Endothelial cell of umbilical vein (primary cell): Measurements from ENCODE around the gene SLC37A1. TPM values are rescaled to one million over a fixed set of nuclear protein-coding genes. Genes with fewer than 3 reads are reported as not detected.

Experiments
- BruUV-seq: library from RNA; stranded (reverse); fragments of 400-500 nt; replicated peaks from 2 replicates; lab custom pipeline; 2021; lab: Mats Ljungman, UMichigan
- CTCF ChIA-PET: fragments of 300-600, 350-600 bp; sonication (Branson Sonifier 250); formaldehyde crosslinking; loops from one replicate; lab custom pipeline; 2021; ENCODE audit warnings: antibody characterized with exemption, inconsistent platforms; lab: Charles Lee
- POLR2A ChIA-PET: fragments of 300-600, 350-600 bp; sonication (Branson Sonifier 250); formaldehyde crosslinking; loops from one replicate; lab custom pipeline; 2021; ENCODE audit warnings: antibody characterized with exemption, inconsistent platforms; lab: Charles Lee
- DNase-seq: peaks from one replicate; pipeline ENCODE4 v3.0.0-alpha.2; 2011; ENCODE audit warnings: low read depth, low spot score
- FAIRE-seq: peaks from 2 replicates; lab custom pipeline; 2011; peaks lifted over from hg19 to GRCh38; lab: Jason Lieb, UNC
- H2AFZ ChIP-seq: 2 replicates; pipeline ENCODE4 v1.6.0; 2012; ENCODE audit warnings: low read depth, low read length, control low read depth, inconsistent platforms
- H3K27ac ChIP-seq: 2 replicates; pipeline ENCODE4 v1.5.1; 2011; ENCODE audit warnings: low read depth, mild to moderate bottlenecking, control low read depth, low read length, moderate library complexity; ENCODE audit not compliant: insufficient read depth
- H3K27me3 ChIP-seq, 2 experiments: 2 replicates each; pipeline versions ENCODE4 v1.6.0 to v1.6.1; 2011; ENCODE audit warnings: low read length in 2 of 2, mixed read lengths in 1 of 2; ENCODE audit not compliant: control insufficient read depth in 2 of 2, insufficient read depth in 2 of 2
- H3K36me3 ChIP-seq, 2 experiments: 2 replicates in 1 of 2; 3 replicates in 1 of 2; pipeline ENCODE4 v1.5.1; 2011; ENCODE audit warnings: low read length in 2 of 2, mild to moderate bottlenecking in 1 of 2, moderate library complexity in 1 of 2; ENCODE audit not compliant: control insufficient read depth in 2 of 2, insufficient read depth in 2 of 2; ENCODE audit errors: extremely low read depth in 1 of 2
- H3K4me1 ChIP-seq: 3 replicates; pipeline ENCODE4 v1.5.1; 2011; ENCODE audit warnings: mild to moderate bottlenecking, low read length; ENCODE audit not compliant: control insufficient read depth, insufficient read depth; ENCODE audit errors: extremely low read depth
- H3K4me2 ChIP-seq: 2 replicates; pipeline ENCODE4 v1.6.1; 2011; ENCODE audit warnings: low read length, control low read depth, mixed read lengths; ENCODE audit not compliant: insufficient read depth
- H3K4me3 ChIP-seq, 3 experiments: fragments of 200-600 bp in 1 of 3; sonication (generic), shearing (Covaris generic) in 1 of 3; replicated peaks in 1 of 3; 2 replicates each; pipeline ENCODE4 v1.5.1; 2011 to 2016; ENCODE audit warnings: control low read depth in 3 of 3, low read length in 3 of 3, mild to moderate bottlenecking in 2 of 3, inconsistent platforms in 1 of 3, low read depth in 1 of 3, moderate library complexity in 1 of 3; ENCODE audit not compliant: insufficient read depth in 1 of 3
- H3K79me2 ChIP-seq: 2 replicates; pipeline ENCODE4 v1.6.0; 2012; ENCODE audit warnings: low read length, inconsistent platforms; ENCODE audit not compliant: control insufficient read depth, insufficient read depth
- H3K9ac ChIP-seq: replicated peaks from 2 replicates; pipeline ENCODE3; 2011; ENCODE audit warnings: low read length, control low read depth; ENCODE audit not compliant: insufficient read depth; ENCODE audit errors: extremely low read depth
- H3K9me1 ChIP-seq: replicated peaks from 3 replicates; pipeline ENCODE4 v1.6.0; 2011; ENCODE audit warnings: mild to moderate bottlenecking, low read length; ENCODE audit not compliant: control insufficient read depth, insufficient read depth; ENCODE audit errors: extremely low read depth
- H3K9me3 ChIP-seq: replicated peaks from 2 replicates; pipeline ENCODE4 v1.5.1; 2012; ENCODE audit warnings: low read length, inconsistent platforms; ENCODE audit not compliant: control insufficient read depth, insufficient read depth
- H4K20me1 ChIP-seq: replicated peaks from 2 replicates; pipeline ENCODE3; 2011; ENCODE audit warnings: mild to moderate bottlenecking, low read length; ENCODE audit not compliant: control insufficient read depth, insufficient read depth; ENCODE audit errors: extremely low read depth
- CTCF ChIP-seq, 2 donors: IDR thresholded peaks; 1 replicate in 1 of 2; 2 replicates in 1 of 2; pipeline ENCODE4 v1.5.1; 2011; ENCODE audit warnings: low read length in 2 of 2, mild to moderate bottlenecking in 2 of 2, moderate library complexity in 2 of 2, control low read depth in 1 of 2, inconsistent platforms in 1 of 2, low read depth in 1 of 2; ENCODE audit not compliant: insufficient read depth in 1 of 2; ENCODE audit errors: extremely low read depth in 1 of 2
- EZH2 ChIP-seq: IDR thresholded peaks from 2 replicates; pipeline ENCODE4 v1.6.1; 2012; ENCODE audit warnings: borderline replicate concordance, low read depth, mild to moderate bottlenecking, moderate library complexity, low read length, inconsistent platforms; ENCODE audit not compliant: severe bottlenecking
- FOS ChIP-seq: IDR thresholded peaks from 2 replicates; pipeline ENCODE4 v1.6.1; 2011; ENCODE audit warnings: mild to moderate bottlenecking, low read length, moderate library complexity, borderline replicate concordance; ENCODE audit not compliant: insufficient read depth
- MAX ChIP-seq: IDR thresholded peaks from 2 replicates; pipeline ENCODE4 v1.6.1; 2011; ENCODE audit not compliant: insufficient read depth, insufficient read length
- MYC ChIP-seq: IDR thresholded peaks from one replicate; pipeline ENCODE4 v1.6.1; 2011; ENCODE audit warnings: mild to moderate bottlenecking, low read depth, low read length
- POLR2AphosphoS5 ChIP-seq: IDR thresholded peaks from 2 replicates; pipeline ENCODE4 v1.6.1; 2012; ENCODE audit warnings: low read depth, mild to moderate bottlenecking, control low read depth, low read length, moderate library complexity; ENCODE audit not compliant: insufficient read depth
- dilution Hi-C: fragments of 300-500 bp; cut with MboI; formaldehyde crosslinking; loops from one replicate; pipeline ENCODE4 v1.15.0; 2019; ENCODE audit warnings: low sequenced_read_pairs; ENCODE audit not compliant: extremely low pct_ligation_motif_present
- intact Hi-C: fragments of 100-400 bp; cut with micrococcal nuclease; formaldehyde crosslinking; loops from one replicate; pipeline ENCODE4 v1.10.0; 2022
- polyA plus RNA-seq, 4 experiments: library from polyadenylated mRNA; depleted of rRNA in 3 of 4; stranded (reverse) in 3 of 4; unstranded in 1 of 4; fragments of >200 nt; gene quantifications; 2 replicates each; pipeline versions ENCODE4 v1.2.1 to v1.2.3, GENCODE V29; 2011 to 2012; ENCODE audit warnings: missing spikeins in 1 of 4
- total RNA-seq: library from RNA; stranded (reverse); gene quantifications from 2 replicates; pipeline ENCODE4 v1.2.3, GENCODE V29; 2021

SLC37A1 gene
- total and polyA plus RNA-seq, 2 donors (not counting 3 experiments of a cell fraction or from before 2014, with no cell fraction given) = 4.7 to 7.6 TPM

GRCh38 chr21:42463861-42464515, 49.7 kb upstream of the SLC37A1 start:
- no peaks in the 10 kb centered on the region for H3K36me3 ChIP-seq
- H3K4me3 ChIP-seq = no peak overlapping the region
- H3K27me3 ChIP-seq = peaks cover 3 to 4% of the 10 kb centered on the region in 2 experiments
- dilution Hi-C loops = no loop called here
- ChIA-PET CTCF (no interaction called here), POLR2A (no interaction called here)
- no peaks in the 10 kb centered on the region for H4K20me1 ChIP-seq
- H3K9me1 ChIP-seq = no peaks in the 10 kb centered on the region
- BruUV-seq = no TSS peak
- no peaks in the 10 kb centered on the region for H3K79me2 ChIP-seq
- H3K4me2 ChIP-seq = no peak overlapping the region
- no peak for TF ChIP-seq FOS
- TF ChIP-seq POLR2AphosphoS5 = no peak
- TF ChIP-seq MYC = no peak
- no peak for TF ChIP-seq EZH2
- TF ChIP-seq MAX = no peak
- no peak for TF ChIP-seq CTCF (IDR thresholded peaks at IDR 0.05; ENCODE audit: extremely low read depth in 1 of 2, insufficient read depth in 1 of 2, low read depth in 1 of 2, low read length in 2 of 2)
- H3K9ac ChIP-seq = no peak overlapping the region
- intact Hi-C loops = no loop called here
- peak; percentile 8 for FAIRE-seq
- peak; percentile 52 for DNase-seq
- H3K9me3 ChIP-seq = no peaks in the 10 kb centered on the region
- H3K4me1 ChIP-seq = no peaks in the 10 kb centered on the region
- no peak overlapping the region for H2AFZ ChIP-seq
- H3K27ac ChIP-seq = no peak overlapping the region
